ENCODE results near the gene MEGF6. TPM values are rescaled to one million over a fixed set of nuclear protein-coding genes. Genes with fewer than 3 reads are reported as not detected.

The MEGF6 gene
- total and polyA plus RNA-seq, 9 of the 15 experiments (the other 6 are each of a cell fraction or from before 2014, with no cell fraction given): 0.03 to 1.7 (median 0.24) TPM; not detected in 3

GRCh38 chr1:3560251-3560871 lies 50.9 kb downstream of the MEGF6 start:
- H4K20me1 ChIP-seq (replicated peaks; ENCODE audit: control insufficient read depth, insufficient read depth, low read length): peaks cover 39% of the 10 kb centered on the region
- BruUV-seq (replicated peaks): no TSS peak
- H3K4me2 ChIP-seq (ENCODE audit: insufficient read depth, low read length): no peak overlapping the region
- no peak overlapping the region for H2AFZ ChIP-seq (ENCODE audit: low read depth, low read length)
- CTCF ChIA-PET (ENCODE audit: low intra/inter-chr PET ratio): no interaction called here
- H3K4me3 ChIP-seq: no peak overlapping the region
- no peak for ATAC-seq
- no peak for FAIRE-seq
- no peak overlapping the region for H3K9ac ChIP-seq (ENCODE audit: insufficient read depth in 1 of 2, low read depth in 2 of 2, low read length in 2 of 2)
- peaks cover 39 to 78% of the 10 kb centered on the region in 2 experiments for H3K27me3 ChIP-seq (ENCODE audit: control insufficient read depth in 2 of 2, insufficient read depth in 2 of 2, low read length in 2 of 2)
- TF ChIP-seq PTBP1 (IDR thresholded peaks at IDR 0.05; ENCODE audit: low read depth, low read length) (0 out of 2 replicates have a peak, but pooled peaks have one; percentile 64), MIER1 (IDR thresholded peaks at IDR 0.05; ENCODE audit: low read depth) (peak; percentile 79), ETV1 (tag; conservative IDR thresholded peaks at IDR 0.05; ENCODE audit: low read depth) (no peak)
- intact Hi-C loops (cut with micrococcal nuclease) (loop anchor here (5.0 kb wide), 1 partner anchor 68 kb away; no protein-coding TSS in a partner anchor), in situ Hi-C loops (cut with MboI) (no loop called here)
- H3K4me1 ChIP-seq (replicated peaks in 1 of 2; ENCODE audit: control insufficient read depth in 2 of 2, insufficient read depth in 2 of 2, low read length in 2 of 2): peaks cover 0 to 16% of the 10 kb centered on the region in 2 experiments; a peak in 1 of 5 replicates
- H3K36me3 ChIP-seq (ENCODE audit: control insufficient read depth, insufficient read depth, low read length): no peaks in the 10 kb centered on the region
- POLR2A ChIA-PET: no interaction called here
- peaks cover 8% of the 10 kb centered on the region for H3K9me1 ChIP-seq (ENCODE audit: control insufficient read depth, insufficient read depth, low read length)
- no peak for DNase-seq (ENCODE audit: extremely low read depth in 1 of 4, low spot score in 3 of 4)
- 4% methylated on average over 17 of the region's 17 CpGs for WGBS (ENCODE audit: insufficient coverage, low coverage, missing lambda C conversion rate)
- no peak overlapping the region for H3K27ac ChIP-seq (ENCODE audit: extremely low read depth, low read depth, low read length)
- no peaks in the 10 kb centered on the region for H3K79me2 ChIP-seq (ENCODE audit: control insufficient read depth, insufficient read depth, low read length)
- no peaks in the 10 kb centered on the region for H3K9me3 ChIP-seq (replicated peaks; ENCODE audit: control insufficient read depth, insufficient read depth, low read depth, low read length)

- H3K27me3 ChIP-seq (ENCODE audit: control insufficient read depth in 2 of 2, insufficient read depth in 2 of 2, low read length in 2 of 2): peaks cover 48 to 76% of the 10 kb centered on the region in 2 experiments
- CTCF ChIA-PET (ENCODE audit: low intra/inter-chr PET ratio): no interaction called here
- POLR2A ChIA-PET: interaction anchor here (0.6 to 0.8 kb wide), 2 partner anchors 11 to 218 kb away, joined by 3 read pairs; no protein-coding TSS in a partner anchor
- intact Hi-C loops (cut with micrococcal nuclease): no loop called here
- no peak overlapping the region for H3K27ac ChIP-seq (ENCODE audit: extremely low read depth, low read depth, low read length)
- peaks cover 0 to 25% of the 10 kb centered on the region in 2 experiments; a peak in 1 of 5 replicates for H3K4me1 ChIP-seq (replicated peaks in 1 of 2; ENCODE audit: control insufficient read depth in 2 of 2, insufficient read depth in 2 of 2, low read length in 2 of 2)
- ATAC-seq: no peak
- H3K9me3 ChIP-seq (replicated peaks; ENCODE audit: control insufficient read depth, insufficient read depth, low read depth, low read length): no peaks in the 10 kb centered on the region
- H4K20me1 ChIP-seq (replicated peaks; ENCODE audit: control insufficient read depth, insufficient read depth, low read length): peaks cover 26% of the 10 kb centered on the region
- no peak overlapping the region for H2AFZ ChIP-seq (ENCODE audit: low read depth, low read length)
- H3K36me3 ChIP-seq (ENCODE audit: control insufficient read depth, insufficient read depth, low read length): no peaks in the 10 kb centered on the region
- H3K9ac ChIP-seq (ENCODE audit: insufficient read depth in 1 of 2, low read depth in 2 of 2, low read length in 2 of 2): no peak overlapping the region; a peak in 1 of 4 replicates
- BruUV-seq (replicated peaks): no TSS peak
- no peak for FAIRE-seq
- H3K79me2 ChIP-seq (ENCODE audit: control insufficient read depth, insufficient read depth, low read length): no peaks in the 10 kb centered on the region
- DNase-seq (ENCODE audit: extremely low read depth in 1 of 4, low spot score in 3 of 4): no peak
- in situ Hi-C loops (cut with MboI): no loop called here
- H3K4me3 ChIP-seq: no peak overlapping the region
- peaks cover 8% of the 10 kb centered on the region for H3K9me1 ChIP-seq (ENCODE audit: control insufficient read depth, insufficient read depth, low read length)
- 4% methylated on average over 20 of the region's 20 CpGs for WGBS (ENCODE audit: insufficient coverage, low coverage, missing lambda C conversion rate)
- no peak overlapping the region for H3K4me2 ChIP-seq (ENCODE audit: insufficient read depth, low read length)
- no peak for TF ChIP-seq TRIM28 (IDR thresholded peaks at IDR 0.05)
- peak; percentile 50; the same call in 1 of the 2 replicates for TF ChIP-seq SPI1 (IDR thresholded peaks at IDR 0.05; ENCODE audit: borderline replicate concordance, low read depth, low read length)
- TF ChIP-seq SLC30A9 (CRISPR knock-in tag; IDR thresholded peaks at IDR 0.05): no peak
- TF ChIP-seq ZNF644 (tag; IDR thresholded peaks at IDR 0.05; ENCODE audit: low read depth): no peak
- no peak for TF ChIP-seq ZBTB5 (IDR thresholded peaks at IDR 0.05)
- TF ChIP-seq FOXA3 (CRISPR knock-in tag; conservative IDR thresholded peaks at IDR 0.05 in 1 of 2, IDR thresholded peaks at IDR 0.05 in 1 of 2): no peak
- TF ChIP-seq, protein P1, sequence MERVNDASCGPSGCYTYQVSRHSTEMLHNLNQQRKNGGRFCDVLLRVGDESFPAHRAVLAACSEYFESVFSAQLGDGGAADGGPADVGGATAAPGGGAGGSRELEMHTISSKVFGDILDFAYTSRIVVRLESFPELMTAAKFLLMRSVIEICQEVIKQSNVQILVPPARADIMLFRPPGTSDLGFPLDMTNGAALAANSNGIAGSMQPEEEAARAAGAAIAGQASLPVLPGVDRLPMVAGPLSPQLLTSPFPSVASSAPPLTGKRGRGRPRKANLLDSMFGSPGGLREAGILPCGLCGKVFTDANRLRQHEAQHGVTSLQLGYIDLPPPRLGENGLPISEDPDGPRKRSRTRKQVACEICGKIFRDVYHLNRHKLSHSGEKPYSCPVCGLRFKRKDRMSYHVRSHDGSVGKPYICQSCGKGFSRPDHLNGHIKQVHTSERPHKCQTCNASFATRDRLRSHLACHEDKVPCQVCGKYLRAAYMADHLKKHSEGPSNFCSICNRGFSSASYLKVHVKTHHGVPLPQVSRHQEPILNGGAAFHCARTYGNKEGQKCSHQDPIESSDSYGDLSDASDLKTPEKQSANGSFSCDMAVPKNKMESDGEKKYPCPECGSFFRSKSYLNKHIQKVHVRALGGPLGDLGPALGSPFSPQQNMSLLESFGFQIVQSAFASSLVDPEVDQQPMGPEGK (CRISPR knock-in tag; IDR thresholded peaks at IDR 0.05; ENCODE audit: borderline replicate concordance): no peak
These were observed 53.1 kb downstream of the MEGF6 start for GRCh38 chr1:3558036-3558726.

All from K562 (cell line).